ENCODE measurements around the gene RIMBP2.

Gene RIMBP2

DNA sequence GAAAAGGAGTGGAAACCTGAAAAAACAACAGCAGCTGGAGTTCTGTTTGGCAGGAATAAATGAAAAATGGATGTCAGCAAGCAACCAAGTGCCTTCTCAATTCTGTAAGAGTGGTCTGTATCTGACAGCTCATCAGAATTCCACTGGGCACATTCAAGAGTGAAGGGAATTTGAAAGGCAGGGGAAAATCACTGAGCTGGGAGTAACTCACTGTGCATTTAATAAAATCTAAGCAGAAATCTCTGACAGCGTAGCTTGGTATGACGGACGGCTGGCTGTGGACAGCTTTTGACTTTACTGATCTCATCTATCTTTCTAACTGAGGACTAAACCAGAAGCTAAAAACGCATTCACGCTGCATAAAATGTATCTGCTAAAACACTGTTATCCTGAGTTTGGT is 153.4 kb downstream of the RIMBP2 start:
- H3K27ac ChIP-seq: no peak overlapping the region
- no peak for TF ChIP-seq Cebpa-rat (IDR thresholded peaks at IDR 0.05)
- H3K4me1 ChIP-seq: peaks cover 0 to 1% (median 0%) of the 10 kb centered on the region in 10 experiments; a peak in 2 of 20 replicates
- H3K36me3 ChIP-seq: no peaks in the 10 kb centered on the region
- no peak overlapping the region for H3K4me2 ChIP-seq
- peaks cover 20 to 30% (median 27%) of the 10 kb centered on the region in 11 experiments for H3K9me3 ChIP-seq (replicated peaks in 1 of 11)
- H4K20me1 ChIP-seq: no peaks in the 10 kb centered on the region
- no peak overlapping the region for H3K9ac ChIP-seq
- H3K27me3 ChIP-seq: peaks cover 0 to 4% (median 0%) of the 10 kb centered on the region in 11 experiments; a peak in 2 of 22 replicates
- H3K4me3 ChIP-seq: no peak overlapping the region

DNA sequence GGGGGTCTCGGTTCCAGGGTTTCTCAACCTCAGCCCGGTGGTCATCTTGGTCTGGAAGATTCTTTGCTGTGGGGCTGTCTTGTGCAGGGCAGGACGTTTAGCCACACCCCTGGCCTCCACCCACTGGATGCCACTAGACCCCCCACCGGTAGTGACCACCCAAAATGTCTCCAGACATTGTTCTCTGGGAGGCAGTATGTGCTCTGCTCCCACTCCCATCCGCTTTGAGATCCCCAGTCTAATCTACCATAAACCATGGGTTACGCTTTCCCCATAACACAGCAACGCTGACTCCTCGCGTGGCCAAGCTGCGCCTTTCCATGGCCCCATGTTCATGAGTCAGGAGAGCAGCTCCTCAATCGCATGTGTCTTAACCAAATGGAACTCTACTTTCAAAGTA is 155.8 kb downstream of the RIMBP2 start:
- no peaks in the 10 kb centered on the region for H3K4me1 ChIP-seq
- TF ChIP-seq Cebpa-rat (IDR thresholded peaks at IDR 0.05): no peak
- H3K9me3 ChIP-seq (replicated peaks in 1 of 11): peaks cover 4 to 12% (median 10%) of the 10 kb centered on the region in 11 experiments
- no peak overlapping the region for H3K4me2 ChIP-seq
- peaks cover 0 to 4% (median 0%) of the 10 kb centered on the region in 11 experiments; a peak in 1 of 22 replicates for H3K27me3 ChIP-seq
- no peak overlapping the region for H3K9ac ChIP-seq
- no peak overlapping the region for H3K4me3 ChIP-seq
- H4K20me1 ChIP-seq: no peaks in the 10 kb centered on the region; a peak in 1 of 22 replicates
- no peak overlapping the region for H3K27ac ChIP-seq
- H3K36me3 ChIP-seq: no peaks in the 10 kb centered on the region

DNA sequence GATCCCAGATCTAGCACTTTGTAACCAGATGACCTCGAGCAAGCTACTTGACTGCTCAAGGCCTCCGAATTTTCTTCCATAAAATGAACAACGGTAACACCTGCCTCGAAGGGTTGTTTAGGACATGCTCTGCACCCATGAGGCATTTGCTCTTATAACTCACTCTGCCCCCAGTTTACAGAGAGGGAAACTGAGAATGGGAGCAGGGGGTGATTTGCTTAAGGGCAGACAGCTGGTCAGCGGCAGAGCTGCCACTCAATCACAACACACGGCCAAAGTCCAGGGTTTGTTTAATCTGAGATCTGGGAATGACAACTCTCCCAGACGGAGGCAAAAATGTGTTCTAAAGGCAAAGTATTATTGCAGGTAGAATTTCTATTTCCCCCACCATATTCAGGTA is 156.3 kb downstream of the RIMBP2 start:
- H4K20me1 ChIP-seq: no peaks in the 10 kb centered on the region; a peak in 1 of 22 replicates
- H3K27me3 ChIP-seq: peaks cover 0 to 4% (median 0%) of the 10 kb centered on the region in 11 experiments; a peak in 1 of 22 replicates
- H3K4me2 ChIP-seq: no peak overlapping the region

DNA sequence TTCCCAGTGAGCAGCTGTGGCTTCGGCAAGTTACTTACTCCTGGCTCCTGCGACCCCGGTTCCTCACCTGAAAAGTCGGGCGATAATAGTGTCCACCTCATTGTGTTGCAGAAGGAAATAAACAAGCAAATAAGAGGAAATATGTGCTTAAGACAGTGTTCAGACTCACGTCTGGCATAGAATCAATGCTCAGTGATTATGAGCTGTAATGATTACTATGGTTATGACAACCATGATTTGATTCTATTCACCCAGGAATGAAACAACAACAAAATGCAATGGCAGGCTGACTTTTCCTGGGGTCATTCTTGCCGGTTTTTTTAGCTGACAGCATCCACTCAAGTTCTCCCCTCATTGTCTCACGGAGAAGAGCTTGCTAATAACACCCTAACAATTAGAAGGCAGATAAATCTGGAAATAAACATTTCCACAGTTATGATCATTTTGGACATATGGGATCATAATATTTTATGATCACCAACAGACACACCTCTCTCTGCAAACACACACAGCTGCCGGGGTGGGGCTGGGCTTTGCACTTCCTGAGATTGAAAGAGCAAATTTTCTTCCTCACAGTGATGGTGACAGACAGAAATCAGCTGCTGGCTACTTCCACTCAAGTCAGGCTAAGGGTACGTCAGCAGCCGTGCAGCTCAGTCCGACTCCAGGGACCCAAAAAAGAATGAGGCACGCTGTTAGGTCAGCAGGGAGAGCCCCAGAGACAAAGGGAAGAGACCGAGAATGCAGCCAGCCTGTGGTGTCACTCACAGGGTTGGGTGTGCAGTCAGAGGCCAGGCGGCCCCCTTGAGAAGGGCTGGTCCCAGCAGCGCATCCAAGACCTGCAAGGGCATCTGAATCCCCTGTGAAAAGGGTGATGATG is 158.0 kb downstream of the RIMBP2 start:
- no peak overlapping the region for H3K9ac ChIP-seq
- peaks cover 0 to 4% (median 0%) of the 10 kb centered on the region in 11 experiments; a peak in 1 of 22 replicates for H3K27me3 ChIP-seq
- no peaks in the 10 kb centered on the region for H3K4me1 ChIP-seq
- H3K27ac ChIP-seq: no peak overlapping the region
- no peak overlapping the region for H3K4me2 ChIP-seq
- no peak for TF ChIP-seq Cebpa-rat (IDR thresholded peaks at IDR 0.05)
- no peaks in the 10 kb centered on the region for H3K36me3 ChIP-seq
- no peak overlapping the region for H3K4me3 ChIP-seq
- no peaks in the 10 kb centered on the region for H3K9me3 ChIP-seq (replicated peaks in 1 of 11)
- H4K20me1 ChIP-seq: no peaks in the 10 kb centered on the region; a peak in 1 of 22 replicates

More for the DNA sequence above, 156.3 kb downstream of the RIMBP2 start:
- TF ChIP-seq Cebpa-rat (IDR thresholded peaks at IDR 0.05): no peak
- Histone ChIP-seq H3K4me1 (no peaks in the 10 kb centered on the region), H3K36me3 (no peaks in the 10 kb centered on the region), H3K27ac (no peak overlapping the region), H3K4me3 (no peak overlapping the region), H3K9ac (no peak overlapping the region), H3K9me3 (replicated peaks in 1 of 11) (peaks cover 0 to 7% (median 5%) of the 10 kb centered on the region in 11 experiments; a peak in 11 of 22 replicates)

DNA sequence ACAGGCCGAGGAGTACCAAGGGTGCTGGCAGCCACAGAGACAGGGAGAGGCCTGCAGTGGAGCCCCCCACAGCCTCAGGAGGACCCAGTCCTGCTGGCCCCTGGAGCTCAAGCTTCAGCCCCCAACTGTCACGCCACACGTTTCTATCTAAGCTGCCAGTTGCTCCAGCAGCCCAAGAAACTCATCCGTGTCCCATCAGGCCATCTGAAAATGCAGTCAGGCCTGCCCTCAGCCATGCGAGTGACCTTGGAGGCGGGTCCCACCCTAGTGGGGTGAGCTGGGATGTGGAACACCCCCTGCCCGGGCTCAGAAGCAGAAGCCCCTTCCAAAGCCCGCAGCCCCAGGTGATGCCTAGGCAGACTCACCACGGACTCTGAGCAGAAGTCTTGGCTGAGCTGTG is 158.9 kb downstream of the RIMBP2 start:
- Histone ChIP-seq H4K20me1 (no peaks in the 10 kb centered on the region; a peak in 1 of 22 replicates), H3K9ac (no peak overlapping the region), H3K36me3 (no peaks in the 10 kb centered on the region), H3K4me2 (no peak overlapping the region), H3K4me1 (no peaks in the 10 kb centered on the region), H3K27me3 (0 out of 22 replicates have a peak, but pooled peaks cover 0 to under 1% (median 0%) of the 10 kb centered on the region in 11 experiments), H3K9me3 (replicated peaks in 1 of 11) (no peaks in the 10 kb centered on the region; a peak in 1 of 22 replicates), H3K4me3 (no peak overlapping the region), H3K27ac (no peak overlapping the region)
- no peak for TF ChIP-seq Cebpa-rat (IDR thresholded peaks at IDR 0.05)

DNA sequence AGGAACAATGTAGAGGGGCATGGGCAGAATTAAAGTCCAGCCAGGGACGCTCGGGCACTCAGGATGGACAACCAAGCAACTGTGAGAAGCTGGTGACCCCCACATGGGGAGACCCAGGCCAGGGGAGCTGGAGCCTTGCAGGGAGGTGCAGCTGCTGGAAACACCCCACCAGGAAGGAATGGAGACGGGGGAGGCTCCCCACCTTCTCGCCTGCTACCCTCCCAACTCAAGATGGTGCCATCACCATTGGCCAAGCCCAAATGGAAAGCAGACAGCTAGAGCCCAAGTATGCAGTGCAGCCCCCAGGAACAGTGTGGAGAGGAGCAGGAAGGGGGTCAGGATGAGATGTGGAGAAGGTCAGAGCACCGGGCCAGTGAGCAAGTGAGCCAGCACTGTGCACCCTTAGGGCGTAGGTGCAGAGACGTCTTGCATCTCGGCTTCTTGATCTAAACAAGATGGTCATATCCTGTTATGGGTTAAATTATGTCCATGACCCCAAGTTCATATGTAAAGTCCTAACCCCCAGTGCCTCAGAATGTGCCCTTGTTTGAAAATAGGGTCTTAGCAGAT is 159.5 kb downstream of the RIMBP2 start:
- no peak overlapping the region for H3K27ac ChIP-seq
- no peak overlapping the region for H3K9ac ChIP-seq
- H3K27me3 ChIP-seq: no peaks in the 10 kb centered on the region
- no peaks in the 10 kb centered on the region for H3K4me1 ChIP-seq
- H3K9me3 ChIP-seq (replicated peaks in 1 of 11): peaks cover under 1 to 6% (median 2%) of the 10 kb centered on the region in 11 experiments; a peak in 20 of 22 replicates
- H4K20me1 ChIP-seq: no peaks in the 10 kb centered on the region; a peak in 1 of 22 replicates
- no peak overlapping the region for H3K4me2 ChIP-seq
- no peak for TF ChIP-seq Cebpa-rat (IDR thresholded peaks at IDR 0.05)
- H3K36me3 ChIP-seq: no peaks in the 10 kb centered on the region
- H3K4me3 ChIP-seq: no peak overlapping the region

DNA sequence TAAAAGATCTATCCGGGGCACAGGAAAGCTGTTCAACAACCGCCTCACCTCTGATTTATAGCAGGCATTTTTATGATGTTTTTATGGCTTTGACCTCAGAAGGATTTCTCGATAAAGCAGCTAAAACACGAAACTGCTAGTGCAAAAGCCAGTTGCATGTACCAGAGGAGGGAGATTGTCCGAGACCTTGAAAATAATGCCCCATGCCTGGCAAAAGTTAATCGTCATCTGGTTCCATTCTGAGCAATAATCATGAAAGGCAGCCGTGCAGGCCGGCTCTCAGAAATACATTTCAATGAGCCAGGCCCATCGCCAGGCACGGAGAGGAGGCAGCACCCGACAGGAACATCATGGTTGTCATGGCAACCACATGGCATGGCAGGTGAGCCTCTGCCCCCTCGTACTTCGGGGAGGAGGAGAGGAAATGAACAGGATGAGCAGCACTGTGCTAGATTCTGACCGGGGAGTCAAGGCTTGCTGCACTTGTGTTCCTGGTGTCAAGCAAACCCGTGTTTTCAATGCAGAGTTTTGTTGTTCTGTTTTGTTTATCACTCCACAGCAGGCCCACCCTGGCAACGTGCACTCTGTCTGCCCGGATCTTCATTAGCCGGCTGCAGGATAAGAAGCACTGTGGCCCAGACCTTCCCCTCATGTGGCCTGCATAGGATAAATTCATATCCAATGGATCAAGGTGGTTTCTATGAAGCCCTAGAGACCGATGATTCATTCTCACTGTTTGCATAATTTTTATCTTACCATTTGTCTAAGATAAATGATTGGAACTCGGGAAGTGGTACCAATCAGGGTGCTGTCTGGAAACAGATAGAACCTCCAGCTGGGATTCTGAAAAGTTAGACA is 160.2 kb downstream of the RIMBP2 start:
- Histone ChIP-seq H3K4me3 (no peak overlapping the region), H3K9ac (no peak overlapping the region), H3K27me3 (no peaks in the 10 kb centered on the region), H3K36me3 (no peaks in the 10 kb centered on the region), H4K20me1 (no peaks in the 10 kb centered on the region; a peak in 1 of 22 replicates), H3K4me2 (no peak overlapping the region), H3K9me3 (replicated peaks in 1 of 11) (peaks cover 8 to 13% (median 9%) of the 10 kb centered on the region in 11 experiments), H3K4me1 (no peaks in the 10 kb centered on the region), H3K27ac (no peak overlapping the region)
- no peak for TF ChIP-seq Cebpa-rat (IDR thresholded peaks at IDR 0.05)

DNA sequence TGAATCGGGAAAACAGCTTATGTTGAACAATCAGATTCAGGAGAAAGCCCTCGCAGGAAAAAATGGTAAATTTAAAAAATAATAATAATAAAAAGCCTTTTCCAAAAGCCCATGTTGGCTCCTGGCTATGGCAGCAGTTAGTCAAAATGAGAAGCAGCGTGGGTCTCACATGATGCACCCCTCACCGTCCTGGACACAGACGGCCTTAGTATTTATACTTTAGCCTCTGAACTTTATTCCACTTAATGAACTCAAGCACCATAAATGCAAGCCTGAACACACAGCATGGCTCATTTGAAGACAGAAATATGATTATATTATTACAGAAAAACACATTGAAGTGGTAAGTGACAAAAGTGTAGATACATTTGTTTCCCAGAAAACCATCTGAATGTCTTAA is 160.9 kb downstream of the RIMBP2 start:
- no peaks in the 10 kb centered on the region for H3K4me1 ChIP-seq
- no peaks in the 10 kb centered on the region; a peak in 1 of 22 replicates for H4K20me1 ChIP-seq
- H3K27me3 ChIP-seq: no peaks in the 10 kb centered on the region
- no peaks in the 10 kb centered on the region for H3K36me3 ChIP-seq
- peaks cover 9 to 17% (median 12%) of the 10 kb centered on the region in 11 experiments for H3K9me3 ChIP-seq (replicated peaks in 1 of 11)
- H3K4me3 ChIP-seq: no peak overlapping the region
- no peak overlapping the region for H3K4me2 ChIP-seq
- no peak overlapping the region for H3K9ac ChIP-seq
- H3K27ac ChIP-seq: no peak overlapping the region
- TF ChIP-seq Cebpa-rat (IDR thresholded peaks at IDR 0.05): no peak
